SU-DHL-6 (cell line): ENCODE data around the gene TMEM218.

Experiments
- EZH2phosphoT487 ChIP-seq: fragments of 200-600 bp; sonication (generic), shearing (Covaris generic); conservative IDR thresholded peaks from 2 replicates; pipeline ENCODE4 v1.6.1; 2018; ENCODE audit warnings: mild to moderate bottlenecking, antibody characterized with exemption, low read length, moderate library complexity, mixed read lengths
- TF ChIP-seq, protein P1 (sequence below): fragments of 200-600 bp; sonication (generic); IDR thresholded peaks from one replicate; pipeline ENCODE4 v1.5.1; 2017; ENCODE audit warnings: antibody characterized with exemption, mild to moderate bottlenecking, low read length, moderate library complexity; ENCODE audit not compliant: insufficient read depth, poor library complexity, severe bottlenecking

DNA sequence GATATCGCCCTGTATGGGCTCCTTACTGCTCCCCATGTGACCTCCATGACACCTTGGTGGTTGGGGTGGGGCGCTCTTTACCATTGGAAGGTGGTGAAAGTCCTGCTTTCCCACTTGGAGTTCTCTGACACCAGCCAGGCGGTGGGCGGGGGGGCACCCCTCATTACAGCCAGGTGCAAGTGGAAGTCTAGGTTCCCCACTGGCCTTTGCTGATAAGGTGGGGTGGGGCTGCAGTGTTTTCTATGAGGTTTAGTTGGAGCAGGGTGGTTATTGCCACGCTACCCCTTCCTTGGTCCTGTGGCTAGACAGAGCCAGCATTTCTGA is 53.8 kb downstream of the TMEM218 start:
- TF ChIP-seq, protein P1, sequence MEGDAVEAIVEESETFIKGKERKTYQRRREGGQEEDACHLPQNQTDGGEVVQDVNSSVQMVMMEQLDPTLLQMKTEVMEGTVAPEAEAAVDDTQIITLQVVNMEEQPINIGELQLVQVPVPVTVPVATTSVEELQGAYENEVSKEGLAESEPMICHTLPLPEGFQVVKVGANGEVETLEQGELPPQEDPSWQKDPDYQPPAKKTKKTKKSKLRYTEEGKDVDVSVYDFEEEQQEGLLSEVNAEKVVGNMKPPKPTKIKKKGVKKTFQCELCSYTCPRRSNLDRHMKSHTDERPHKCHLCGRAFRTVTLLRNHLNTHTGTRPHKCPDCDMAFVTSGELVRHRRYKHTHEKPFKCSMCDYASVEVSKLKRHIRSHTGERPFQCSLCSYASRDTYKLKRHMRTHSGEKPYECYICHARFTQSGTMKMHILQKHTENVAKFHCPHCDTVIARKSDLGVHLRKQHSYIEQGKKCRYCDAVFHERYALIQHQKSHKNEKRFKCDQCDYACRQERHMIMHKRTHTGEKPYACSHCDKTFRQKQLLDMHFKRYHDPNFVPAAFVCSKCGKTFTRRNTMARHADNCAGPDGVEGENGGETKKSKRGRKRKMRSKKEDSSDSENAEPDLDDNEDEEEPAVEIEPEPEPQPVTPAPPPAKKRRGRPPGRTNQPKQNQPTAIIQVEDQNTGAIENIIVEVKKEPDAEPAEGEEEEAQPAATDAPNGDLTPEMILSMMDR: no peak
- no peak for TF ChIP-seq EZH2phosphoT487
